Measurements from ENCODE around the gene LEMD2. TPM values are rescaled to one million over a fixed set of nuclear protein-coding genes. Genes with fewer than 3 reads are reported as not detected.

Gene LEMD2
- polyA plus RNA-seq, 1 of the 3 experiments (the other 2 are of a cell fraction), result 56.5 TPM

DNA sequence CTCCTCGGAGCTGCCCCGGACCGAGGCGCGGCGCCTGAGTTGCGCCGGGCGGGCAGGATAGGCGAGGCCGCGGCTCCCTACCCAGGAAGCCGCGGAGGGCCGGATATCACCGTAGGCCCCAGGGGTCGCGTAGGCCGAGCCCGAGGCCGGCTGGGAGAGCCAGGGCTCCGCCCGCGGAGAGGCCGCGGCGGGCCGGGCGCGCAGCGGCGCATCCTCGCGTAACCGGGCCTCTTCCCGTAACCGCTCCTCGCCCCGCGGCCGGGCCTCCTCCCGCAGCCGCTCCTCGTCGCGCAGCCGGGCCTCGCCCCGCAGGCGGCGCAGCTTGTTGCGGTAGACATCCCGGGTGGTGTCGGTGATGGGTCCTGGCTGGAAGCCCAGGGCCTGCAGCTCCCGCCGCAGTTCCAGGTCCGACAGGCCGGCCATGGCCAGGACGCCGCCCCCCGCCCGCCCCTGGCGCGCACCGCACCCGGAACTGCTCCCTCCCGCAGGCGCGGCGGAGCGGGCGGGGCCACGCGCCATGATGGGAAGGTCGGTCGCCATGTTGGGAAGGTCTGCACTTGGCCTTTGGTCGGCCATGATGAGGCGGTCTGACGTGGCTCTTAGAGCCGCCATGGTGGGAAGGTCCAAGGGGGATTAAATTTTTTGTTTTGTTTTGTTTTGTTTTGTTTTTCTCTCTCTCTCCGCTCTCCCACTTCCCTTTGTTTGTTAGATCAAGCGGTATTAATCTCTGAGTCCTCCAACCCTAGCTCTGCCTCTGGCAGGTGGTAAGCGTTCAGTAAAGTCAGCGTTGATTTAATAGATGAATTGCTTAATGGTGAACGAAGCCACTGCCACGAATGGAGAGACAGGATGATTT is at the start of gene LEMD2 (continued):
- TF ChIP-seq, protein P1, sequence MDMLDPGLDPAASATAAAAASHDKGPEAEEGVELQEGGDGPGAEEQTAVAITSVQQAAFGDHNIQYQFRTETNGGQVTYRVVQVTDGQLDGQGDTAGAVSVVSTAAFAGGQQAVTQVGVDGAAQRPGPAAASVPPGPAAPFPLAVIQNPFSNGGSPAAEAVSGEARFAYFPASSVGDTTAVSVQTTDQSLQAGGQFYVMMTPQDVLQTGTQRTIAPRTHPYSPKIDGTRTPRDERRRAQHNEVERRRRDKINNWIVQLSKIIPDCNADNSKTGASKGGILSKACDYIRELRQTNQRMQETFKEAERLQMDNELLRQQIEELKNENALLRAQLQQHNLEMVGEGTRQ (IDR thresholded peaks at IDR 0.05; ENCODE audit: borderline replicate concordance, low read depth, low read length), result no peak
- TF ChIP-seq RCOR1 (IDR thresholded peaks at IDR 0.05; ENCODE audit: low read length) (0 out of 2 replicates have a peak, but pooled peaks have one; percentile 22), TAF1 (IDR thresholded peaks at IDR 0.05; ENCODE audit: borderline replicate concordance, low read depth, low read length) (peak; percentile 87), SIN3A (IDR thresholded peaks at IDR 0.05; ENCODE audit: borderline replicate concordance, low read depth, low read length) (peak; percentile 41; the same call in 1 of the 2 replicates), CHD2 (IDR thresholded peaks at IDR 0.05; ENCODE audit: low read length, partially characterized antibody) (peak; percentile 90), MXI1 (IDR thresholded peaks at IDR 0.05; ENCODE audit: low read depth, low read length) (peak; percentile 69), RXRA (IDR thresholded peaks at IDR 0.05; ENCODE audit: borderline replicate concordance, low read depth) (no peak), POLR2AphosphoS5 (IDR thresholded peaks at IDR 0.05; ENCODE audit: low read depth, low read length) (peak; percentile 92), SMC3 (IDR thresholded peaks at IDR 0.05; ENCODE audit: low read depth, low read length) (peak; percentile 17; the same call in 1 of the 2 replicates), NFIC (IDR thresholded peaks at IDR 0.05; ENCODE audit: borderline replicate concordance) (peak; percentile 64), FOSL2 (IDR thresholded peaks at IDR 0.05; ENCODE audit: borderline replicate concordance, low read depth) (no peak)
- TF ChIP-seq, protein P2, sequence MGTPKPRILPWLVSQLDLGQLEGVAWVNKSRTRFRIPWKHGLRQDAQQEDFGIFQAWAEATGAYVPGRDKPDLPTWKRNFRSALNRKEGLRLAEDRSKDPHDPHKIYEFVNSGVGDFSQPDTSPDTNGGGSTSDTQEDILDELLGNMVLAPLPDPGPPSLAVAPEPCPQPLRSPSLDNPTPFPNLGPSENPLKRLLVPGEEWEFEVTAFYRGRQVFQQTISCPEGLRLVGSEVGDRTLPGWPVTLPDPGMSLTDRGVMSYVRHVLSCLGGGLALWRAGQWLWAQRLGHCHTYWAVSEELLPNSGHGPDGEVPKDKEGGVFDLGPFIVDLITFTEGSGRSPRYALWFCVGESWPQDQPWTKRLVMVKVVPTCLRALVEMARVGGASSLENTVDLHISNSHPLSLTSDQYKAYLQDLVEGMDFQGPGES (IDR thresholded peaks at IDR 0.05; ENCODE audit: low read depth, low read length), result no peak

DNA sequence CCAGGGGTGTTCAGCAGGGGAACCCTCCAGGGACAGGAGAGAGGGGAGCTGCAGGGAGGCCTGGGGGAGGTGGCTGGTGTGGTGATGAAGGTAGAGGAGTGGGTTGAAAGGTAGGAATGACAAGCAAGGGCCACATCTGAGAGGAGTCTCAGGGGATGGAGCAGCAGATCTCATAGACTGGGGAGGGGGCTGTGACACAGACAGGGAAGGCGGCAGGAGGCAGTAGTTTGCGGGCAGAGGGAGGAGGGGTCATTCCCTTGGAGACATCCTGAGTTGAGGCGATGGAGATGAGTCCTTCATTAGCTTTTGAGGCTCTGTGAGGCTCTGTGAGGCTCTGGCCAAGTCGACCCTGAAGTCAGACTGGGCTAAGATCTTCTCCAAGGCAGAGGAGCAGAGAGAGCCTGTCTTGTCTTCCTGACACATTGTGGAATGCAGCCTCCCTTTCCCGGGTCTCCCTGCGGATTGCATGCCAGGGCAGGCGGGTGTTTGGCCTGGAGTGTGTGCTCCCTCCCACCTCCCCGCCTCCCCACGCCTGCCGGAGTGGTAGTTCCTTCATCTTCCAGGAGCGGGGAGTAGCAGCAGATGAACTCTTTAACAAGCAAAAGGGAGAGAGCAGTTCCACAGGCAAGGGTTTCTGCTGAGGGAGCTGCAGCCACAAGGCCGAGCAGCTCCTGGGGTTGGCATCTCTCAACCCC is 49.2 kb upstream of the LEMD2 start:
- TF ChIP-seq EP300 (IDR thresholded peaks at IDR 0.05; ENCODE audit: borderline replicate concordance in 1 of 2, low read depth in 1 of 2, low read length in 1 of 2) (no peak), FOSL2 (IDR thresholded peaks at IDR 0.05; ENCODE audit: borderline replicate concordance, low read depth) (no peak), RFX5 (IDR thresholded peaks at IDR 0.05; ENCODE audit: low read length) (no peak), POLR2AphosphoS5 (IDR thresholded peaks at IDR 0.05; ENCODE audit: low read depth, low read length) (no peak), CHD2 (IDR thresholded peaks at IDR 0.05; ENCODE audit: low read length, partially characterized antibody) (no peak), GATA2 (CRISPR knock-in tag; IDR thresholded peaks at IDR 0.05) (no peak), MEF2A (IDR thresholded peaks at IDR 0.05; ENCODE audit: borderline replicate concordance, low read depth) (no peak), JUND (IDR thresholded peaks at IDR 0.05) (no peak), TCF12 (IDR thresholded peaks at IDR 0.05) (no peak), RCOR1 (IDR thresholded peaks at IDR 0.05; ENCODE audit: low read length) (no peak), NRF1 (IDR thresholded peaks at IDR 0.05; ENCODE audit: low read depth, low read length) (no peak)
- TF ChIP-seq, protein P3, sequence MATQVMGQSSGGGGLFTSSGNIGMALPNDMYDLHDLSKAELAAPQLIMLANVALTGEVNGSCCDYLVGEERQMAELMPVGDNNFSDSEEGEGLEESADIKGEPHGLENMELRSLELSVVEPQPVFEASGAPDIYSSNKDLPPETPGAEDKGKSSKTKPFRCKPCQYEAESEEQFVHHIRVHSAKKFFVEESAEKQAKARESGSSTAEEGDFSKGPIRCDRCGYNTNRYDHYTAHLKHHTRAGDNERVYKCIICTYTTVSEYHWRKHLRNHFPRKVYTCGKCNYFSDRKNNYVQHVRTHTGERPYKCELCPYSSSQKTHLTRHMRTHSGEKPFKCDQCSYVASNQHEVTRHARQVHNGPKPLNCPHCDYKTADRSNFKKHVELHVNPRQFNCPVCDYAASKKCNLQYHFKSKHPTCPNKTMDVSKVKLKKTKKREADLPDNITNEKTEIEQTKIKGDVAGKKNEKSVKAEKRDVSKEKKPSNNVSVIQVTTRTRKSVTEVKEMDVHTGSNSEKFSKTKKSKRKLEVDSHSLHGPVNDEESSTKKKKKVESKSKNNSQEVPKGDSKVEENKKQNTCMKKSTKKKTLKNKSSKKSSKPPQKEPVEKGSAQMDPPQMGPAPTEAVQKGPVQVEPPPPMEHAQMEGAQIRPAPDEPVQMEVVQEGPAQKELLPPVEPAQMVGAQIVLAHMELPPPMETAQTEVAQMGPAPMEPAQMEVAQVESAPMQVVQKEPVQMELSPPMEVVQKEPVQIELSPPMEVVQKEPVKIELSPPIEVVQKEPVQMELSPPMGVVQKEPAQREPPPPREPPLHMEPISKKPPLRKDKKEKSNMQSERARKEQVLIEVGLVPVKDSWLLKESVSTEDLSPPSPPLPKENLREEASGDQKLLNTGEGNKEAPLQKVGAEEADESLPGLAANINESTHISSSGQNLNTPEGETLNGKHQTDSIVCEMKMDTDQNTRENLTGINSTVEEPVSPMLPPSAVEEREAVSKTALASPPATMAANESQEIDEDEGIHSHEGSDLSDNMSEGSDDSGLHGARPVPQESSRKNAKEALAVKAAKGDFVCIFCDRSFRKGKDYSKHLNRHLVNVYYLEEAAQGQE (IDR thresholded peaks at IDR 0.05; ENCODE audit: low read depth, low read length), result no peak
- H3K9me2 ChIP-seq, result no peaks in the 10 kb centered on the region
- no peaks in the 10 kb centered on the region for H3K79me2 ChIP-seq (ENCODE audit: insufficient read depth)
- no peak for DNase-seq
- POLR2A ChIA-PET, result no interaction called here
- H3F3A ChIP-seq (replicated peaks; ENCODE audit: insufficient read depth), result peaks cover 11% of the 10 kb centered on the region
- no peaks in the 10 kb centered on the region for H3K36me3 ChIP-seq (replicated peaks in 1 of 2; ENCODE audit: control insufficient read depth in 1 of 2, insufficient read depth in 2 of 2, low read length in 1 of 2)
- CTCF ChIA-PET, result interaction anchor here (0.9 to 2.4 kb wide), 3 partner anchors 14 to 317 kb away, joined by 3 to 9 read pairs (median 3); no protein-coding TSS in a partner anchor
- H3K27ac ChIP-seq (ENCODE audit: low read depth in 2 of 2, low read length in 1 of 2), result no peak overlapping the region
- H3K4me2 ChIP-seq, result no peak overlapping the region
- no peak overlapping the region for H3K4me3 ChIP-seq (ENCODE audit: low read depth in 2 of 2, low read length in 1 of 2)
- no peak overlapping the region for H2AFZ ChIP-seq (ENCODE audit: low read depth)
- WGBS (ENCODE audit: low lambda C conversion rate), result 79% methylated on average over 12 of the region's 12 CpGs
- H3K9me3 ChIP-seq, result no peaks in the 10 kb centered on the region
- peaks cover 24 to 37% of the 10 kb centered on the region in 2 experiments; a peak in 3 of 4 replicates for H3K4me1 ChIP-seq (ENCODE audit: control insufficient read depth in 1 of 2, insufficient read depth in 2 of 2, low read depth in 1 of 2, low read length in 1 of 2)
- H4K20me1 ChIP-seq (ENCODE audit: insufficient read depth), result no peaks in the 10 kb centered on the region
- H3K27me3 ChIP-seq (ENCODE audit: insufficient read depth), result no peaks in the 10 kb centered on the region
- H3K9ac ChIP-seq, result no peak overlapping the region
